ENCODE results near the gene NR6A1. TPM values are rescaled to one million over a fixed set of nuclear protein-coding genes. Genes with fewer than 3 reads are reported as not detected.

Gene NR6A1
- total and polyA plus RNA-seq, 5 donors from 2014 or later = 0.05 TPM; not detected in 4

GRCh38 chr9:124708633-124709291 lies 62.3 kb downstream of the NR6A1 start:
- no peaks in the 10 kb centered on the region for H3K36me3 ChIP-seq (ENCODE audit: control insufficient read depth, insufficient read depth, low read length)
- H3K9me3 ChIP-seq (ENCODE audit: control insufficient read depth in 2 of 2, low read length in 2 of 2) = no peaks in the 10 kb centered on the region
- Mint-ChIP-seq H3K4me3 (no peak overlapping the region), H3K9me3 (peaks cover 0 to 2% (median 0%) of the 10 kb centered on the region in 7 donors), H3K27ac (no peak overlapping the region), H3K27me3 (peaks cover 42% of the 10 kb centered on the region), H3K4me1 (peaks cover 0 to 5% (median under 1%) of the 10 kb centered on the region in 4 donors), H3K36me3 (no peaks in the 10 kb centered on the region)
- no peak overlapping the region for H3K27ac ChIP-seq (ENCODE audit: insufficient read depth, low read length, poor library complexity, severe bottlenecking)
- no peak overlapping the region for H3K4me3 ChIP-seq (ENCODE audit: low read depth, low read length)
- no peak for DNase-seq
- H3K4me1 ChIP-seq (ENCODE audit: control insufficient read depth, insufficient read depth, low read length, poor library complexity, severe bottlenecking) = no peaks in the 10 kb centered on the region
- peaks cover 12% of the 10 kb centered on the region for H3K27me3 ChIP-seq (ENCODE audit: control insufficient read depth, insufficient read depth, low read length)
- no peak for ATAC-seq (ENCODE audit: low read depth in 2 of 2)

- no peaks in the 10 kb centered on the region for H3K36me3 Mint-ChIP-seq
- H3K27ac ChIP-seq (ENCODE audit: insufficient read depth, low read length, poor library complexity, severe bottlenecking) = no peak overlapping the region
Measured at GRCh38 chr9:124708074-124708473, 63.0 kb downstream of the NR6A1 start.

GRCh38 chr9:124707666-124708065 lies 63.4 kb downstream of the NR6A1 start:
- no peaks in the 10 kb centered on the region for H3K9me3 ChIP-seq (ENCODE audit: control insufficient read depth in 2 of 2, low read length in 2 of 2)
- H3K27me3 ChIP-seq (ENCODE audit: control insufficient read depth, insufficient read depth, low read length) = peaks cover 12% of the 10 kb centered on the region
- Mint-ChIP-seq H3K36me3 (peaks cover under 1% of the 10 kb centered on the region), H3K27me3 (peaks cover 42% of the 10 kb centered on the region), H3K9me3 (peaks cover 0 to 2% (median 0%) of the 10 kb centered on the region in 7 donors), H3K27ac (no peak overlapping the region), H3K4me3 (no peak overlapping the region), H3K4me1 (peaks cover 0 to 5% (median under 1%) of the 10 kb centered on the region in 4 donors)
- H3K27ac ChIP-seq (ENCODE audit: insufficient read depth, low read length, poor library complexity, severe bottlenecking) = no peak overlapping the region
- no peaks in the 10 kb centered on the region for H3K4me1 ChIP-seq (ENCODE audit: control insufficient read depth, insufficient read depth, low read length, poor library complexity, severe bottlenecking)
- H3K36me3 ChIP-seq (ENCODE audit: control insufficient read depth, insufficient read depth, low read length) = no peaks in the 10 kb centered on the region
- no peak overlapping the region for H3K4me3 ChIP-seq (ENCODE audit: low read depth, low read length)
- DNase-seq (no peak), ATAC-seq (ENCODE audit: low read depth in 2 of 2) (no peak)

More at GRCh38 chr9:124708074-124708473, 63.0 kb downstream of the NR6A1 start:
- no peak for DNase-seq
- Mint-ChIP-seq H3K27ac (no peak overlapping the region), H3K9me3 (peaks cover 0 to 2% (median 0%) of the 10 kb centered on the region in 7 donors), H3K27me3 (peaks cover 42% of the 10 kb centered on the region), H3K4me1 (peaks cover 0 to 5% (median under 1%) of the 10 kb centered on the region in 4 donors), H3K4me3 (no peak overlapping the region)
- Histone ChIP-seq H3K27me3 (ENCODE audit: control insufficient read depth, insufficient read depth, low read length) (peaks cover 12% of the 10 kb centered on the region), H3K9me3 (ENCODE audit: control insufficient read depth in 2 of 2, low read length in 2 of 2) (no peaks in the 10 kb centered on the region), H3K4me3 (ENCODE audit: low read depth, low read length) (no peak overlapping the region), H3K4me1 (ENCODE audit: control insufficient read depth, insufficient read depth, low read length, poor library complexity, severe bottlenecking) (no peaks in the 10 kb centered on the region), H3K36me3 (ENCODE audit: control insufficient read depth, insufficient read depth, low read length) (no peaks in the 10 kb centered on the region)
- no peak for ATAC-seq (ENCODE audit: low read depth in 2 of 2)

GRCh38 chr9:124706685-124707084 lies 64.4 kb downstream of the NR6A1 start:
- Histone ChIP-seq H3K27me3 (ENCODE audit: control insufficient read depth, insufficient read depth, low read length) (peaks cover 12% of the 10 kb centered on the region), H3K27ac (ENCODE audit: insufficient read depth, low read length, poor library complexity, severe bottlenecking) (no peak overlapping the region), H3K9me3 (ENCODE audit: control insufficient read depth in 2 of 2, low read length in 2 of 2) (no peaks in the 10 kb centered on the region), H3K4me3 (ENCODE audit: low read depth, low read length) (no peak overlapping the region), H3K4me1 (ENCODE audit: control insufficient read depth, insufficient read depth, low read length, poor library complexity, severe bottlenecking) (no peaks in the 10 kb centered on the region), H3K36me3 (ENCODE audit: control insufficient read depth, insufficient read depth, low read length) (no peaks in the 10 kb centered on the region)
- Mint-ChIP-seq H3K36me3 (peaks cover 4% of the 10 kb centered on the region), H3K27ac (no peak overlapping the region), H3K9me3 (peaks cover 0 to 2% (median 0%) of the 10 kb centered on the region in 7 donors), H3K27me3 (peaks cover 36% of the 10 kb centered on the region), H3K4me3 (no peak overlapping the region), H3K4me1 (peaks cover 0 to under 1% (median 0%) of the 10 kb centered on the region in 4 donors)
- DNase-seq (no peak), ATAC-seq (ENCODE audit: low read depth in 2 of 2) (no peak)

- ATAC-seq (ENCODE audit: low read depth in 2 of 2) (no peak), DNase-seq (no peak)
- Histone ChIP-seq H3K9me3 (ENCODE audit: control insufficient read depth in 2 of 2, low read length in 2 of 2) (no peaks in the 10 kb centered on the region), H3K4me1 (ENCODE audit: control insufficient read depth, insufficient read depth, low read length, poor library complexity, severe bottlenecking) (no peaks in the 10 kb centered on the region), H3K36me3 (ENCODE audit: control insufficient read depth, insufficient read depth, low read length) (no peaks in the 10 kb centered on the region), H3K27me3 (ENCODE audit: control insufficient read depth, insufficient read depth, low read length) (no peaks in the 10 kb centered on the region), H3K27ac (ENCODE audit: insufficient read depth, low read length, poor library complexity, severe bottlenecking) (no peak overlapping the region), H3K4me3 (ENCODE audit: low read depth, low read length) (no peak overlapping the region)
- Mint-ChIP-seq H3K4me1 (no peaks in the 10 kb centered on the region), H3K27me3 (no peaks in the 10 kb centered on the region), H3K4me3 (no peak overlapping the region), H3K9me3 (peaks cover 0 to 2% (median 0%) of the 10 kb centered on the region in 7 donors), H3K36me3 (peaks cover 4% of the 10 kb centered on the region), H3K27ac (no peak overlapping the region)
Measured at GRCh38 chr9:124699575-124699974, 71.5 kb downstream of the NR6A1 start.

- peaks cover 4% of the 10 kb centered on the region for H3K36me3 Mint-ChIP-seq
- Histone ChIP-seq H3K4me3 (ENCODE audit: low read depth, low read length) (no peak overlapping the region), H3K27me3 (ENCODE audit: control insufficient read depth, insufficient read depth, low read length) (no peaks in the 10 kb centered on the region), H3K27ac (ENCODE audit: insufficient read depth, low read length, poor library complexity, severe bottlenecking) (no peak overlapping the region), H3K36me3 (ENCODE audit: control insufficient read depth, insufficient read depth, low read length) (no peaks in the 10 kb centered on the region), H3K4me1 (ENCODE audit: control insufficient read depth, insufficient read depth, low read length, poor library complexity, severe bottlenecking) (no peaks in the 10 kb centered on the region), H3K9me3 (ENCODE audit: control insufficient read depth in 2 of 2, low read length in 2 of 2) (no peaks in the 10 kb centered on the region)
- no peaks in the 10 kb centered on the region for H3K4me1 Mint-ChIP-seq
- DNase-seq (no peak), ATAC-seq (ENCODE audit: low read depth in 2 of 2) (no peak)
- peaks cover 0 to 2% (median 0%) of the 10 kb centered on the region in 7 donors for H3K9me3 Mint-ChIP-seq
- H3K27me3 Mint-ChIP-seq = no peaks in the 10 kb centered on the region
- H3K27ac Mint-ChIP-seq = no peak overlapping the region
- no peak overlapping the region for H3K4me3 Mint-ChIP-seq
Measured at GRCh38 chr9:124698265-124698664, 72.8 kb downstream of the NR6A1 start.

GRCh38 chr9:124697326-124698200 lies 73.5 kb downstream of the NR6A1 start:
- Mint-ChIP-seq H3K27me3 (no peaks in the 10 kb centered on the region), H3K9me3 (peaks cover 0 to 1% (median 0%) of the 10 kb centered on the region in 7 donors), H3K4me3 (no peak overlapping the region), H3K4me1 (no peaks in the 10 kb centered on the region), H3K27ac (no peak overlapping the region), H3K36me3 (peaks cover 2% of the 10 kb centered on the region)
- no peak for ATAC-seq (ENCODE audit: low read depth in 2 of 2)
- Histone ChIP-seq H3K27me3 (ENCODE audit: control insufficient read depth, insufficient read depth, low read length) (no peaks in the 10 kb centered on the region), H3K4me3 (ENCODE audit: low read depth, low read length) (no peak overlapping the region), H3K4me1 (ENCODE audit: control insufficient read depth, insufficient read depth, low read length, poor library complexity, severe bottlenecking) (no peaks in the 10 kb centered on the region), H3K27ac (ENCODE audit: insufficient read depth, low read length, poor library complexity, severe bottlenecking) (no peak overlapping the region), H3K9me3 (ENCODE audit: control insufficient read depth in 2 of 2, low read length in 2 of 2) (no peaks in the 10 kb centered on the region), H3K36me3 (ENCODE audit: control insufficient read depth, insufficient read depth, low read length) (no peaks in the 10 kb centered on the region)
- no peak for DNase-seq
